Left forelimb (tissue), 1 donor: ENCODE data around the gene P2RY6.
A peak's percentile ranks its signal among the peaks of the same experiment; 100 is the strongest.
"Not testable (repeated sequence)": the region's sequence is repeated elsewhere in the genome, so short reads cannot be mapped to it uniquely, and the experiment has no call there.

Experiments used
- DNase-seq: peaks from one replicate; pipeline ENCODE4 v3.0.0-alpha.2; 2018; ENCODE audit warnings: low spot score

The P2RY6 gene

DNA sequence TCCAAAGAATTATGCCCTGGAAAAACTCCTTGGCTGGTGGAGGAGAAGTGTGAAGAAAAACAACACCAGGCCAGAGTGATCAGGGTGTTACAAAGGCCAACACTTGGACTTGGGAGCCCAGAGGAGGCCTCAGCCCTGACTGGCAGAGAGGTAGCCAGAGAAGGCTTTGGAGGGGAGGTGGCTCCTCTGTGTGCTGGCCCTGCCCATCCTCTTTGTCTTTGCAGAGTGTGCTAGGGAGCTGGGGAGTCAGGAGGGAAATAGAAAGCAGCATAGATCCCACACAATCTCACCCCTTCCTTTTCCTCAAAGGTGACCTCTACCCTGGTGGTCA is 12.0 kb upstream of the P2RY6 start:
- peak; percentile 9 for DNase-seq

DNA sequence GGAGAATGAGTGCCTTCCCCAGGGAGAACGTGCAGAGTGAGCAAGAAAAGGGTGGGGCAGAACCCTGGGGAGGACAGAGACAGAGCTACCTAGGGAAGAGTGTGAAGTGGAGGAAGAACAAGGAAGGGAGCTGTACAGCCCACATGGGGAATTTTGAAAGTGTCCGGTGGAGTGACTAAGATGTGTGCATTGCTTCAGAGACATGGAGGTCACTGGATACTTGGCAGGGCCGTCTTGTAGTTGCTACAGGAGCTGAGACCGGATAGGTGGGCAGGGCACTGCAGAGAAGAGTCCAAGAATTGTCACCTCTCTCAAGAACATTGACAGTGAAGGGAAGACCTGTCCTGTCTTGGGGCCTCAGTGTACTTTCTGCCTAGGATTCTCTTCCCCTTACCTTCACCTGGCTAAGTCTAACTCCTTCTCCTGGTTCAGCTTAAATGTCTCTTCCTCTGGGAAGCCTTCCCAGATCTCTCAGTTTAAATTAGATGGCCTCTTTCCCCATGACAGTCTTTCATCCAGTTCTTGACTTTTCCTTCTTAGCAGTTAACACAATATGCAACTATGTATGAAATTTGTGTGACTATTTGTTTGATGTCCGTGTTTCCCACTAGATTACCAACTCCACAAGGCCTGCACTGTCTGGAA is 9.2 kb upstream of the P2RY6 start:
- peak; percentile 17 for DNase-seq

DNA sequence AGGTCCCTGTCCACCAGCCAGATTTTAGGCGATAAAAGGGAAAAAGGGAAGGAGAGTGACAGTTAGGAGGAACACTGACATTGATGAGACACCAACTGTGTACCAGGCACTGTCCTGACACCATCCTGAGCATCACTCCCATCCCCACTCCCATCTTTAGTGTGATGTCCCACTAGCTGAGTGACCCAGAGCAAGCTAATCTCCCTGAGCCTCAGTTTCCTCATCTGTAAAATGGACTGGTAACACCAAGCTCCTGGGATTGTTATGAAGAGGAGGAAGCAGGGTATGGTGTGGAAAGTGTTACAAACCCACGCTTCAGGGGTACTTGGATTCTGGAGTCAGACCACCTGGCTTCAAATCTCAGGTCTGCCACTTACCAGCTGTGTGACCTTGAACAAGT is 8.5 kb upstream of the P2RY6 start:
- peak; percentile 36 for DNase-seq

DNA sequence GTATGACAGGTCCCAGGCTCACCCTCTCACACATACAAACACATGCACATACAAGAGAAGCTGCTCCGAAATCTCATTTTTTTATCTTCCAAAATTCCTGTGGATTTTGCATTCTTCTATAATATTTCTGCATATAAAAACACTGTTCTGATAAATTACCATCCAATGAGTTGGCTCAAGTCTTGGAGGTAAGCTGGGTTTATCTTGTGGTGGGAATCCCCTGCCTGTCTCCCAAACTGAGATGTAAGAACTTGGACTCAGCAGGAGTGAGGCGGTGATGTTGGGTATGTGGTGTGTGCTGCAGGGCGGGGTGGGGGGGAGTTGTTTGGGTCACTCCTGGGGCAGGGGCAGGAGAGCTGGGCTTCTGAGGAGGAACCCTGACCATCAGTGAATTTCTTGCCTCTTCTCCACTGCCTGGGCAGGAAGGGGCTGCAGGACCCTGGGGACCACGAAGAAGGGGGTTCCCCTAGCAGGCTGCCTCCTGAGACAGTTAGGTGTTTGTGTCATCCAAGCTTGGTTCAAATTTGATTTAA is 6.8 kb upstream of the P2RY6 start:
- peak; percentile 45 for DNase-seq

DNA sequence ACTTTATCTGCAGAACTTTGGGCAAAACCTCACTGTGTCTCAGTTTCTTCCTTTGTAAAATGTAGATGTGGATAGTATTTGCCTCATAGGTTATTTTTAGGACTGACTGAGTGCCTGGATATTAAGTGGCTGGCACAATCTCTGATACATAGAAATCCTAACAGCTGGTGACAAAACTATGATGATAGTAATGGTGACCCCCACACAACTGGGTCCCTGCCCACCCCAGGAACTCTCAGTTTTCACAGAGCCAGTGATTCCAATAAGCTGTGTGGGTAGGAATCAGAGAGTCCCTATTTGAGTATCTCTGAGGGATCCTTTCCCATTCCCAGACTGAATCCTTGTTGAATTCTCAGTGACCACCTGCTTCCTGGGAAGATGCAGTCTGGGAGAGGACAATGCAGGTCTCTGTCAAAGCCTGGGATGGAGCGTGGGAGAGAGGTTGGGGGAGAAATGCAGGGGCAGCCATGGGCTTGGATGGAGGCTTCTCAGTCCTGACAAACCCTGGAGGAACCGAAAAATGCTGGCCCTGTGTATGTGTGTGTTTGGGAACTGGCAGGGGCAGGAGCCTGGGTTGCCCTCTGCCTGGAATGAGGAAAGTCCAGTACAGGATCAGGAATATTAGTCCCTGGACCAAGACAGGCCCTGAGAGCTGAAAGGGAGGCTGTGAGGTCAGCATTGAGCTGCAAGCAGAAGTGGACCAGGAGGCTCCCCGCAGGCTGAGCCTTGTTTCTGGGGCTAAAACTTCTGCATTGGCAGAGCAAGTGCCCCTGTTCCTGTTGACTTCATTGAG is 6.1 kb upstream of the P2RY6 start:
- peak; percentile 57 for DNase-seq

DNA sequence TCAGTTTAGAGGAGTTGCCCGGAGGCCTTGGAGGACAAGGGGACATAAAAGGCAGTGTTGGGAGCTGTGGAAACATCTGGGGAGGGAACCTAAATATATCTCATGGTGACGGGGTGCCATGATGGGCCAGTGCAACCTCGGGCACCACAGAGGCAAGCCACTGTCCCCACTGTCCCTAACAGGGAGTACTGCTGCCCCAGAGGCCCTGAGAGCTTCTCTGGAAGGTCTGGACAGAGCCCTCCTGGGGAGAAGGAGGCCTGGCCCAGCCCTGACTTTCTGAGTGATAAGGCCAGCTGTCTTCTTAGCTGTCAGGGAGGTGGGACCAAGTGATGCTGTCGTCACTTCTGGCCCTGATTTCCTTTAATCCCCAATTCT is 5.5 kb upstream of the P2RY6 start:
- peak; percentile 46 for DNase-seq

DNA sequence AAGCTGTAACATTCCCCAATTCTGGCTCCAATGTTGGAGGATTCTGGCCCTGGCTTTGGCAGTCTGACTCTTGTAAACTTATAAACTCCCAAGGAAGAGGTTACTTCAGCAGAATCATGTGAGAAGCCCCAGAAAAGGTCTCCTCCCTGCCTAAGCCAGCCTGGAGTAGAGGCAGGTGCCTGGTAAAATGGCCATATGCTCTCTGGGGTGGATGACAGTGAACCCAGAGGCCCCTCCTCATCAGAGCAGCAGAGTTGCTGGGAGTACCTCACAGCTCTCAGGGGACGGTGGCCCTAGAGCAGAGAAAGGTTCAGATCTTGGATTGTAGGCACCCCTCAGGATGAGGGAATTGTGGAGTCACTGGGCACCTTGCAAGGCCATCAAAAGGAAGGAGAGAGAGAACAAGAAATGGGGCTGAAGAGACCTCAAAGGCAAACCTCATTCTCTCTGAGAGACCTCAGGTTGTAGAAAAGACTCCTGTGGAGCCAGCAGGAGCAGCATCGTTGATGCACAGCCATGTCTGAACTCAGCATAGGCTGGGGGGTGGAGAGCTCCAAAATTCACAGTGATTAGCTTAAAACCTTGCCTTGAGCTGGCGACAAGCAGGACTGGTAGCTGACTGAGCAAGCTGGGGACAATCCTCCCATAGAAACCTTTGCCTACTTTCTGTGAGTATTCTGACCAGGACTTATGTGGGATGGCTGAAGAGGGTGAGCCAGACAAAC is 4.9 kb upstream of the P2RY6 start:
- peak; percentile 34 for DNase-seq

DNA sequence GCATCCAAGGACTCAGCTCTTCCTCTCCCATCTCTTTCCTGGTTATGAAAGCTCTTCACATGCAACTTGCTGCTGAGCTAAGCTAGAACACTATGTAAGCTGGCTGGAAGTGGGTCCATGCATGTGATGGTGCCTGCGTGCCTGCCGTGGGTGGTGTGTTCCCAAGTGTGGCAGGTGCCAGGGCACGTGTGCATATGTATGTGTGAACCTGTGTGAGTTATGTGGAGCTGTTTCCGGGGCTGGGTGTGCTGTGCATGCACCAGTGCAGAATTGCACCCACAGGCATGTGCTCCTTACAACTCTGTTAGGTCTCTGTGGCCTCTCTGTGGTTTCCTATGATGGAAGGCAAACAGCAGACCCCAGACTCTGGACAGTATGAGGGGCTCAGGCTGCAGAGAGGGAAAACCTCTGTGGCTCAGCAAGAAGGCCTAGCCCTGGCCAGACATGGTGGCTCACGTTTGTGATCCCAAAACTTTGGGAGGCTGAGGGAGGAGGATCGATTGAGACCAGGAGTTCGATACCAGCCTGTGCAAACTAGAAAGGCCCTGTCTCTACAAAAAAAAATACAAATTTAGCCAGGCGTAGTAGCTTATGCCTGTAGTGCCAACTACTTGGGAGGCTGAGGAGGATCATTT is 4.1 kb upstream of the P2RY6 start:
- DNase-seq: peak; percentile 23

DNA sequence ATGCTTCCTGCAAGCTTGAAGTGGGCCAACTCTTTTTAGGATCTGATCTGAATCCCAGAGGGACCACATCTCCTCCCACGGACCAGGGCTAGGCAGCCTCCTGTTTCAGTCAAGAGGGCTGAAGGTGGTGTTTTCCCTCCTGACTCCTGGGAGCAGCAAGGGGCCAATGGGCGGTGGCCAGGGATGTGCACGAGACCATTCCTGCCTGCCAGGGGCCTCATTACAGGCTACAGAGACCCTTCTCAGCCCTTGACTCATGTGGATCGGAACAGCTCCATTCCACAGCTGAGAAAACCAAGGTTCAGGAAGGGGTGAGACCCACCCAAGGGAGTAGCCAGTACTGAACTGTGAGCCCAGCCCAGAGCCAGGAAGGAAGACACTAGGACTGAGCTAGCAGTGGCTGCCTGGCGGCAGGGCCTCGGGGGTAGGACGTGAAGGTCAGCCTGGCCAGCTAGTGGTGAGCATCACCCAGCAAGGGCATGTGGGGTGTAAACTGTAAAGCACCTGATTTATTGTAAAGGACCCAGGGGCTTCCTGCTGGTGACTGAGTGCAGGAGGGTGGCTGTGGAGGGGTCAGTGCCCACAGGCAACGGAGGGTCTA is 3.4 kb upstream of the P2RY6 start:
- peak; percentile 50 for DNase-seq

DNA sequence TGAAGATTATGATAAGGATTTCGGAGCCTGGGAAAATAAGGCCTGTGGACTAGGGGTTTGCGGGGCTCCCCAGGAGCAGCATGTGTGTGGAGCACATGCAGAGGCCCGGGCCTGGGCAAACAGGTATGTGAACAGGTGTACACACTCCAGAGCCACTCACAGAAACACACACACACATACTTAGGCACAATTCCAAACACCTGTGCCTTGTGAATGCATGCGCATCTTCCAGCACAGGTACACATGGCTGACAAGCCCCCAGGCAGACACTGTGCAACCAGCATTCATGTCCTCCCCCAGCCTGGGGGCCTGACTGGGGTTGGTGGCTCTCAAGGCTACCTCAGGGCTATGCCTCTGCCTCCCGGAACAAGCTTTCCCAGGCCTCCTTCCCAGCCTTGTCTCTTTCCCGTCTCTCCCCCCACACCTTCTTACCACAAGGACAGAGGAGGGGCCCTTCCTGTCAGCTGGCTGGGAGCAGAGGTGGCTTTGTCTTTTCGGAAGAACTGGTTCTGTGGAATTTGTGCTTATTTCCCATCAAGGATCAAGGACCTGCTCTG is 2.6 kb upstream of the P2RY6 start:
- DNase-seq: peak; percentile 36

DNA sequence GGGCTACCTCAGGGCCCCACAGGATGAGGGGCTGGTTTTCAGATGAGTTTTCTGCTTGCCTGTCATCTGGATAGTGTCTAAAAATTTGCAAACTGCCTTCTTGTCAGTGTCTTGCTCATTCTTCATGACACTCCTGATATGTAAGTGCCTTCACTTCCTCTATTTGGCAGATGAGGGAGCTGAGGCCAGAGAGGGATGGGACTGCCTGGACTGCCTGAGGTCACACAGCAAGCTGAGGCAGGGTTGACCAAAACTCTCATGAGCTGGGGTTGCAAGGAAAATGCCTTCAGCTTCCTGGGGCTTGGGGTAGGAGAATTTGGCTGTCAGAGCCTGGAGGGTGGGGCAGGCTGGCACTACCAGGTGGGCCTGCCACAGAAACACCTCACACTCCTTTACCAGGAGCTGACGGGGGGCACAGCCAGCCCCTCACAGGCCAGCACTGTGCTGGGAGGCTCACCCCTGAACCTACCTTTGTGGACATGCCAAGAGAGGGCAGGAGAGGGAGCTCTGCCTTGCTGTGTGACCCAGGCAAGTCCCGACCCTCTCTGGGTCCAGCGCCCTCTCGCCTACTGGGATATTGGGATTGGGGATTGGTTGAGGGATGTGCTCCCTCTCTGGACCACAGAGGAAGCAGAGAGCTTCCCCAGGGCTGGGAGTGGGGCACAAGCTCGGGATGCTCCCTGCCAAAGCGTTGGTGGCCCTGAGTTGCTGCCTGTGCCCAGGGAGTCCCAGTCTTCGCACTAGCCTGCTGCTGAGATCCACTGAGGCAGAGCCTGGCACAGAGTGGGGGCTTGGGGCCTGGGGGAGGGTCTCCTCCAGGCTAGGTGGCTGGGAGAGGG is 1.9 kb upstream of the P2RY6 start:
- peak; percentile 44 for DNase-seq

DNA sequence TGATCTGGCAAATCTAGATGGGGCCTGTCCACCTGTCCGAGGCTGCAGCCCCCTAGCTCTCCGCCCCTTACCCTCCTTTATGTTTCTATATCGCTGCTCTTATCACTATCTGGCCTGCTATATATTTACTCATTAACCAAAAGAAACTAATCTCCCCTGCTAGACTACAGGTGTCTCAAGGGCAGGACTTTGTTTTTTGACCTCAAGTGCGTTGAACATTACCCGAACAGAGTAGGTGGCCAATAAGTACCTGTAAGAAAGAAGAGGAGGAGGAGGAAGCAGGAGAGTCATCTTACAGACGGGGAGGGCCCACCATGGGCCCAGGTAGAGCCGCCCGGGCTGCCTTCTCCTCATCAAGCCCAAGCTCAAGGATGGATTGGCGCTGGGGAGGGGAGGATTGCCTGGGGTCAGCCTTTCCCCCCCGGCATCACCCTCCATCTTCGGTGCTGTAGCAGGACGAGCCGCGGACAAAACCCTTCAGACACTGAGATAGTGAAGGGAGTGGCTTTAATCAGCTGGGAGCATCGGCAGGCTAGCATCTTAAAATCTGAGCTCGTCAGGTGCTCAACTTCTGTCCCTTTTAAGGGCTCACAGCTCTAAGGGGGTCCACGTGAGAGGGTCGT is 1.2 kb upstream of the P2RY6 start:
- no peak for DNase-seq

DNA sequence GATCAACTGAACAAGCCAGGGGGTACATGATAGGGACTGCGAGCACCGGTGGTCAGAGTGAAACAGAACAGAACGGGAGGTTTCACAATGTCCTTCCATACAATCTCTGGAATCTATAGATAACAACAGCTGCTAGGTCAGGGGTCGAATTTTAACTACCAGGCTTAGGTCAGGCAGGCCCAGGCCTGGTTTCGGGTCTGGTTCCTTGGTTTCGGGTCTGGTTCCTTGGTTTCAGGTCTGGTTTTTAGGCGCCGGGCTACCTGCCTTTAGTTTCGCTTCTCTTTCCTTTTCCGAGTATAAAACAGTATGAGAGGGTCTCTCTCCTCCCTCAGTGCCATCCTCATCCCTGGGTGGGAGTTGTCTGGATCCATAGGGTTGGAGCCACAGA is 666 bp upstream of the P2RY6 start:
- DNase-seq: not testable (repeated sequence)

DNA sequence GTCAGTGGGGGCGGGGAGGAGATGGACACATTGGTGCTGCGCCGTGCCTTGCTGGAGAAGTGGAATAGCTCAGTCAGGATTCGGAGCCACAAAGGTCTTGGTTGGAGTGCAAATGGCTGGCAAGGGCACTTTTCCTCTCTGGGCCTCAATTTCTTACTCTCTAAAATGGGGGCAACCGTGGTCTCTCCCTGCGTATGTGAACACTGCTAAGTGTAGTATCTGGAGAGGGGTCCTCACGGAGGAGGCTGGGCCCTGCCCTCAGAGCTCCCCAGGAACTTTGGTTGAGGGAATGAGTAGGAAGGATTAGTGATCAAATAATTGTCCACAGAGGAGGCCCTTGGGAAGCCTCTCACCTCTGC is 521 bp downstream of the P2RY6 start:
- DNase-seq: peak; percentile 34

DNA sequence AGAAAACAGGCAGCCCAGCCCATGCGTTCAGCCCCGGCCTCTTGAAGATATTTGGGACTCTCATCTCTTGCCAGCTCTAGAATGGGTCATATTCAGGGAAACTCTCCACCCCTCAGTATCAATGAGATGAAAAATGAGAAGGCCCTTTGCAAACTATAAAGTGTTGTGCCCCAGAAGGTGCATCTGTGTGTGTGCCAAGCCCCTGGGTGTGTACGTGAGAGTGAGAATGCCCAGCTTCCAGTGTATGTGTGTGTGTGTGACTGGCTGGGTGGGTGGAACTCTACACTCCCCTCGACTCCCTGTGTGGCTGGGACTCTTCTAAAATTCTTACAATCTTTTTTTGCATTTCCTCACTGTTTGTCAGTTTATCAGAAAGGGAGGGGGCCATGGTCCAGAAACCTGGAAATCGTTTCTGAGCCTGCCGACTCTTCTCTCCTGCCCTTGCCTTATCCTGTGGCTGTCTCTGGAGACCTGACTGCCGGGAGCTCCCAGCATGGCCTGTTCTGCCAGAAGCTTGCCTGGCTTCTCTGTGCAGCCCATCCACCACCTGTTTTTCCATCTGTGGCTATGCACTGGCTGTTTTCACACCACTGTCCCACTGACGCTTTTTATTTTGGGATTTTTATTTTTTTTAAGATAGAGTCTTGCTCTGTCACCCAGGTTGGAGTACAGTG is 1.2 kb downstream of the P2RY6 start:
- peak; percentile 37 for DNase-seq

DNA sequence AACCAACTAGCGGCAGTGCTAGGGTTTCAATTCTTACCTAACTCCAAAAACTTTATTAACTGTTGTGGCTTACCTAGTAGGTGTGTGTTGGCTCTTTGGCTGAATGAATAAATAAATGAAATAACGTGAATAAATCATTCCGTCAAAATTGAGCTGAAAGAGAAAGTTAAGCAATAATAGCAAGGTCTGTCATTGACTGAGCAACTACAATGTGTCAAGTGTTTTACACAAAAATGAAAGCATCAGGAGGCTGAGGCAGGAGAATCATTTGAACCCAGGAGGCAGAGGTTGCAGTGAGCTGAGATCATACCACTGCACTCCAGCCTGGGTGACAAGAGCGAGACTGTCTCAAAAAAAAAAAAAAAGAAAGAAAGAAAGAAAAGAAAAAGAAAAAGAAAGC is 2.1 kb downstream of the P2RY6 start:
- DNase-seq: not testable (repeated sequence)

DNA sequence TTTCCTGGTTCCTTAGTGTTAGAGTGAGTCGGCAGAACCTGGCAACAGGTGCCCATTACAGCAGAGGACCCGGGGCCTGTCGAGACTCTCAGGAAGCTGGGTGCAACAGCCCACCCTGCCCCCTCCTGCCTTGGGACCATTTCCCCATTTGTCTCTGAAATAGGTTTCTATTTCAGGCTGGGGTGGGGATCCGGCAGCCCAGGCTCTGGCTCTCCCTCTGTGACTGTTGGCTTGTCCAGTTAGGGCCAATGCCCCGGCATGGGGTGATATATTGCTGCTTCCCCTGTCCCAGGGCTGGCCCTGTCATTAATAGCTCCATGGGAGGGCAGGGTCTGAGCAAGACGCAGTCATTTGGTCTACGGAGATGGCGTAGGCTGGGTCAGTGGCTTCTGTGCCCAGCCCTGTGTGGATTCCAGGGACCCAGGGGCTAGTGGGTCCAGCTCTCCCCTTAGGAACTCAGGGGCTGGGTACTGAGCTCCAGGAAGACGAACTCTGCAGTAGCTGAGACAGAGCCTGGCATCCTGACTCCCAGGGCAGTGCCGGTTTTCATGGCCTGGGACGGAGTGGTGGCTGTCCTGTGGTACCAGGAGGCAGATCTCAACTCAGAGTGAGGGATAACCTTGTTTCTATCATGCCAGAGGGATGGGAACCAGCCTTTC is 2.7 kb downstream of the P2RY6 start:
- peak; percentile 61 for DNase-seq

DNA sequence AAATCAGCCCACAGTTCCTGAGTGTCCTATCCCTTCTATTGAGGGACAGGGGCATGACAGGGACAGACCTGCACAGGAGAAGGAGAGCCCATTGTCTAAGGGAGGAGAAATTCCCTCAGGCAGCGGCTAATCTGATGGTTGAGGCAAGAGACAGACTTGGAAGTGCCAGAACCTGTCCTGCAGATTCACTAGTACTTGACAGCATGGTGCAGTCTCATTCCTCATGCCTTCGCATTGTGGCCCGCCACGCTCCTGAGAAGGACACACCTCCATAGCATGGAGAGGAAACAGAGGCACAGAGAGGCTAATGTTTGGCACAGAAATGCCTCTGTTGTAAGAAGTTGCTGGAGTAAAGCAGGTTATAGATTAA is 3.2 kb downstream of the P2RY6 start:
- DNase-seq: peak; percentile 46

DNA sequence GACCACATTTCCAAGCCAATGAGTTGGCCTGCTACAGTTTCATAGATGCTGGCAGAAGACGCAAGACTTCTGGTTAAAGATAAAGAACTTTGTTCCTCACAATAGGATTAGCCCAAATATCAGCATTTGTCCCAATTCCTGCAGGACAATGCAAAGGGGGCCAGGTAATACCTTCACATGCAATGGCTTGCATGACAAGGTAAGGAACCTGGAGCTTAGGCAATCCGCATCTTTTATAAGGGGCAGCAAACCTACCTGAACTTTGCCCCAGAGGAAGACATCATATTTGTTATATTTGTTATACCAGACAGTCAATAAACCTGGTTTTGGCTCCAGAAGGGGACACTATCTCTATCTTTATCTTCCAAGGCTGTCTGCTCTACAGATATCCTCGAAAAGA is 5.3 kb downstream of the P2RY6 start:
- no peak for DNase-seq
